Keratinocyte (primary cell): ENCODE results near the gene SDC3. TPM values are rescaled to one million over a fixed set of nuclear protein-coding genes. Genes with fewer than 3 reads are reported as not detected.
"Not testable (repeated sequence)": the region's sequence is repeated elsewhere in the genome, so short reads cannot be mapped to it uniquely, and the experiment has no call there.

ENCODE experiments used
- DNase-seq: peaks from one replicate; pipeline ENCODE4 v3.0.0-alpha.2; 2011; ENCODE audit warnings: low read depth, missing footprints, low spot score
- FAIRE-seq: peaks from 2 replicates; lab custom pipeline; 2011; peaks lifted over from hg19 to GRCh38; lab: Jason Lieb, UNC
- H2AFZ ChIP-seq: 2 replicates; pipeline ENCODE4 v1.6.0; 2012; ENCODE audit warnings: low read length, control low read depth, inconsistent platforms; ENCODE audit not compliant: control insufficient read depth
- H3K27ac ChIP-seq: 2 replicates; pipeline ENCODE4 v1.5.1; 2011; ENCODE audit warnings: low read length; ENCODE audit not compliant: control insufficient read depth, insufficient read depth
- H3K27me3 ChIP-seq: 3 replicates; pipeline ENCODE4 v1.6.0; 2011; ENCODE audit warnings: low read length; ENCODE audit not compliant: control insufficient read depth, insufficient read depth; ENCODE audit errors: extremely low read depth
- H3K36me3 ChIP-seq, 2 experiments: 2 replicates in 1 of 2; 3 replicates in 1 of 2; pipeline ENCODE4 v1.5.1; 2011; ENCODE audit warnings: low read length in 2 of 2, mild to moderate bottlenecking in 1 of 2; ENCODE audit not compliant: control insufficient read depth in 2 of 2, insufficient read depth in 2 of 2; ENCODE audit errors: extremely low read depth in 1 of 2
- H3K4me1 ChIP-seq: 3 replicates; pipeline ENCODE4 v1.5.1; 2011; ENCODE audit warnings: low read length; ENCODE audit not compliant: control insufficient read depth, insufficient read depth; ENCODE audit errors: extremely low read depth
- H3K4me2 ChIP-seq: 3 replicates; pipeline ENCODE4 v1.6.0; 2011; ENCODE audit warnings: low read depth, low read length; ENCODE audit not compliant: control insufficient read depth, insufficient read depth; ENCODE audit errors: extremely low read depth
- H3K4me3 ChIP-seq, 3 experiments: fragments of 200-600 bp in 1 of 3; sonication (generic) in 1 of 3; 2 replicates in 2 of 3; 3 replicates in 1 of 3; pipeline ENCODE4 v1.5.1; 2011 to 2016; ENCODE audit warnings: low read length in 3 of 3, mild to moderate bottlenecking in 3 of 3, control low read depth in 2 of 3, inconsistent platforms in 1 of 3, low read depth in 1 of 3, mixed read lengths in 1 of 3, mixed run types in 1 of 3, moderate library complexity in 1 of 3; ENCODE audit not compliant: control insufficient read depth in 2 of 3, insufficient read depth in 2 of 3; ENCODE audit errors: extremely low read depth in 1 of 3
- H3K79me2 ChIP-seq: 2 replicates; pipeline ENCODE4 v1.6.0; 2012; ENCODE audit warnings: low read length; ENCODE audit not compliant: control insufficient read depth, insufficient read depth
- H3K9ac ChIP-seq: 3 replicates; pipeline ENCODE4 v1.6.0; 2011; ENCODE audit warnings: low read length; ENCODE audit not compliant: control insufficient read depth, insufficient read depth; ENCODE audit errors: extremely low read depth
- H3K9me1 ChIP-seq: 3 replicates; pipeline ENCODE4 v1.6.0; 2011; ENCODE audit warnings: low read length; ENCODE audit not compliant: control insufficient read depth, insufficient read depth; ENCODE audit errors: extremely low read depth
- H3K9me3 ChIP-seq: 2 replicates; pipeline ENCODE4 v1.5.1; 2012; ENCODE audit warnings: low read depth, low read length; ENCODE audit not compliant: control insufficient read depth
- H4K20me1 ChIP-seq: 3 replicates; pipeline ENCODE4 v1.6.0; 2011; ENCODE audit warnings: low read length; ENCODE audit not compliant: control insufficient read depth, insufficient read depth; ENCODE audit errors: extremely low read depth
- CTCF ChIP-seq, 3 experiments: IDR thresholded peaks in 1 of 3; conservative IDR thresholded peaks in 1 of 3; optimal IDR thresholded peaks in 1 of 3; 2 replicates in 2 of 3; 3 replicates in 1 of 3; pipeline versions ENCODE3 to v1.5.1; 2011; ENCODE audit warnings: low read length in 3 of 3, mild to moderate bottlenecking in 3 of 3, moderate library complexity in 2 of 3, control low read depth in 1 of 3, inconsistent platforms in 1 of 3; ENCODE audit not compliant: insufficient read depth in 2 of 3; ENCODE audit errors: extremely low read depth in 1 of 3
- EZH2 ChIP-seq: IDR thresholded peaks from one replicate; pipeline ENCODE4 v1.6.1; 2012; ENCODE audit warnings: inconsistent platforms, mild to moderate bottlenecking, low read length, moderate library complexity
- dilution Hi-C: fragments of 300-500 bp; cut with MboI; formaldehyde crosslinking; loops from one replicate; pipeline ENCODE4 v1.7.0; 2020; ENCODE audit warnings: low sequenced_read_pairs; ENCODE audit not compliant: extremely low pct_ligation_motif_present
- polyA plus RNA-seq, 5 experiments: library from polyadenylated mRNA; depleted of rRNA in 3 of 5; stranded (reverse) in 3 of 5; stranded (forward) in 1 of 5; unstranded in 1 of 5; fragments of >200 nt; gene quantifications; 1 replicate in 1 of 5; 2 replicates in 3 of 5; 3 replicates in 1 of 5; pipeline versions ENCODE4 v1.2.1 to v1.2.3, GENCODE V29; 2011 to 2012; ENCODE audit warnings: missing spikeins in 2 of 5, low read depth in 1 of 5, low replicate concordance in 1 of 5

SDC3 gene
- polyA plus RNA-seq, 1 donor (not counting 4 experiments of a cell fraction or from before 2014, with no cell fraction given) = 8.8 TPM

GRCh38 chr1:30936541-30937171 is 28.1 kb upstream of the SDC3 start:
- Histone ChIP-seq H3K36me3 (peaks cover 22 to 42% of the 10 kb centered on the region in 2 experiments), H3K27me3 (no peaks in the 10 kb centered on the region), H3K4me3 (no peak overlapping the region), H4K20me1 (no peaks in the 10 kb centered on the region), H2AFZ (no peak overlapping the region), H3K9me1 (peaks cover 6% of the 10 kb centered on the region), H3K79me2 (peaks cover 6% of the 10 kb centered on the region), H3K9ac (no peak overlapping the region), H3K4me2 (no peak overlapping the region), H3K4me1 (peaks cover 35% of the 10 kb centered on the region), H3K27ac (no peak overlapping the region), H3K9me3 (no peaks in the 10 kb centered on the region)
- FAIRE-seq (no peak), DNase-seq (no peak)
- dilution Hi-C loops = no loop called here
- TF ChIP-seq CTCF (optimal IDR thresholded peaks at IDR 0.05 in 1 of 3, IDR thresholded peaks at IDR 0.05 in 1 of 3, conservative IDR thresholded peaks at IDR 0.05 in 1 of 3; ENCODE audit: extremely low read depth in 1 of 3, insufficient read depth in 2 of 3, low read length in 3 of 3) (no peak), EZH2 (no peak)

DNA sequence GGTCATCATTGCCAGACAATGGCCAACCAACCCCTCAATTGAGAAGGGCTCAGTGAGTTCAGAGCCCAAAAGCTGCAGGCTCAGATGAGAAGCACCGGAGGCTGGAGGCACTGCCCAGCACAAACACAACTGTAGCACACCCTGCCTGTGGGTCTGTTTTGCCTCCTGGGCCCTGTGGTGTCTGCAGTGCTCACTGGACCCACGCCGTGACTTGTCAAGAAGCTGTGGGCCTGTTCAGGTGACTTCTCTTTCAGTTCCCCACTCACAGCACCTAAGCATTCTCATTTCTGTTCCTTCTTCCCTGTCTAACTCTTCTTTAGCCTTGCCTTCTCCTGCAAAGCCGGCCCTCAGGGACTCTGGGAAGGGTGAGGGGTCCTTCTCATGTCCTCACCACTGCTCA is 27.2 kb upstream of the SDC3 start:
- peak; percentile 63 for FAIRE-seq

DNA sequence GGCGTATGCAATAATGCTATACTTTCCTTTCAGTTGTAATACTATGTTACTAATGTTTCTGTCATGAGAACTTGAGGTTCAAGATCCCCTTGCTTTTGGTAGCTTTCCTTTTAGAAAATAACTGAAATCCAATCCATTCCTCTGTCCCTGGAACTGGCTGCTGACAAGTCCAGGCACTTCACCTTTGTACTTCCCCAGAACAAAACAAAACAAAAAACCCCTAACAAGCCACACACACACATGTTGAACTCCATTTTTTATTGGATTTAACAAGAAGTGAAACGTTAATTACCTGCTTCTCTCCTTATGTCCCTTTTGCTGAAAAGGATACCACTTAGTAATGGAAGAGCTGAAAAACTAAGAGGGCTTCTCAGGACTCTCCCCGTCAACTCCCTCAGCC is 26.1 kb upstream of the SDC3 start:
- FAIRE-seq = peak; percentile 77
- no peaks in the 10 kb centered on the region for H3K9me3 ChIP-seq
- H4K20me1 ChIP-seq = no peaks in the 10 kb centered on the region
- H3K9ac ChIP-seq = peak overlapping the region; percentile 8
- peak overlapping the region; percentile 40 for H3K4me2 ChIP-seq
- no peaks in the 10 kb centered on the region for H3K27me3 ChIP-seq
- peaks cover 19 to 37% of the 10 kb centered on the region in 2 experiments for H3K36me3 ChIP-seq
- H3K79me2 ChIP-seq = peaks cover 6% of the 10 kb centered on the region
- H3K9me1 ChIP-seq = peaks cover 6% of the 10 kb centered on the region
- no peak overlapping the region for H3K4me3 ChIP-seq
- peak overlapping the region; percentile 53 for H3K27ac ChIP-seq
- TF ChIP-seq CTCF (optimal IDR thresholded peaks at IDR 0.05 in 1 of 3, IDR thresholded peaks at IDR 0.05 in 1 of 3, conservative IDR thresholded peaks at IDR 0.05 in 1 of 3; ENCODE audit: extremely low read depth in 1 of 3, insufficient read depth in 2 of 3, low read length in 3 of 3) = no peak
- no peak for TF ChIP-seq EZH2
- DNase-seq = no peak
- dilution Hi-C loops = no loop called here
- H3K4me1 ChIP-seq = peaks cover 35% of the 10 kb centered on the region
- H2AFZ ChIP-seq = no peak overlapping the region

More for the DNA sequence above, 27.2 kb upstream of the SDC3 start:
- Histone ChIP-seq H3K36me3 (peaks cover 19 to 40% of the 10 kb centered on the region in 2 experiments), H3K4me1 (peaks cover 35% of the 10 kb centered on the region)
- H3K79me2 ChIP-seq, DNase-seq, H3K27ac ChIP-seq, H3K9me1 ChIP-seq, H2AFZ ChIP-seq, H3K4me3 ChIP-seq, H3K9ac ChIP-seq, H3K9me3 ChIP-seq, dilution Hi-C loops, H3K4me2 ChIP-seq, H4K20me1 ChIP-seq, H3K27me3 ChIP-seq: not testable (repeated sequence)
